GM19455 (cell line): Measurements from ENCODE around the gene WDR33.

Experiments
- ATAC-seq: cut with Tn5 transposase; IDR thresholded peaks from one replicate; pipeline ENCODE4 v1.9.1; 2021; ENCODE audit not compliant: unreplicated experiment

WDR33 gene

GRCh38 chr2:127658641-127659407 lies 152.1 kb downstream of the WDR33 start:
- ATAC-seq: no peak

- no peak for ATAC-seq
Observed at GRCh38 chr2:127658146-127658545, 152.8 kb downstream of the WDR33 start.

DNA sequence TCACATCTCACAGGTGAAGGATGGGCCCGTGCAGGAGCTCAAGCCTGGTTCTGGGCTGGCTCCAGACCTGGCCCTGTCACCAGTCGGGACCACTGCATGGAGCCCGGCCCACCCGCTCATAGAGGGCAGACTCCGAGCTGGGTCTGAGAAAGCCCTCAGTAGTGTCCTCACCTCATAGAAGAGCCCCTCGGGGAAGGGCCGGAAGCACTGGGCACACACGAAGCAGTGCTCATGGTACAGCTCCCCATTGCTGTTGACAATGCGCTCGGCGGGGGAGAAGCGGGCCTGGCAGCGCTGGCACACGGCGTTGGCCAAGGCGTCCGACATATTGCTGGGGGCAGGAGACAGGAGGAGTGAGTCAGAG lies 153.8 kb downstream of the WDR33 start:
- ATAC-seq: no peak

GRCh38 chr2:127656569-127657231 lies 154.3 kb downstream of the WDR33 start:
- no peak for ATAC-seq

DNA sequence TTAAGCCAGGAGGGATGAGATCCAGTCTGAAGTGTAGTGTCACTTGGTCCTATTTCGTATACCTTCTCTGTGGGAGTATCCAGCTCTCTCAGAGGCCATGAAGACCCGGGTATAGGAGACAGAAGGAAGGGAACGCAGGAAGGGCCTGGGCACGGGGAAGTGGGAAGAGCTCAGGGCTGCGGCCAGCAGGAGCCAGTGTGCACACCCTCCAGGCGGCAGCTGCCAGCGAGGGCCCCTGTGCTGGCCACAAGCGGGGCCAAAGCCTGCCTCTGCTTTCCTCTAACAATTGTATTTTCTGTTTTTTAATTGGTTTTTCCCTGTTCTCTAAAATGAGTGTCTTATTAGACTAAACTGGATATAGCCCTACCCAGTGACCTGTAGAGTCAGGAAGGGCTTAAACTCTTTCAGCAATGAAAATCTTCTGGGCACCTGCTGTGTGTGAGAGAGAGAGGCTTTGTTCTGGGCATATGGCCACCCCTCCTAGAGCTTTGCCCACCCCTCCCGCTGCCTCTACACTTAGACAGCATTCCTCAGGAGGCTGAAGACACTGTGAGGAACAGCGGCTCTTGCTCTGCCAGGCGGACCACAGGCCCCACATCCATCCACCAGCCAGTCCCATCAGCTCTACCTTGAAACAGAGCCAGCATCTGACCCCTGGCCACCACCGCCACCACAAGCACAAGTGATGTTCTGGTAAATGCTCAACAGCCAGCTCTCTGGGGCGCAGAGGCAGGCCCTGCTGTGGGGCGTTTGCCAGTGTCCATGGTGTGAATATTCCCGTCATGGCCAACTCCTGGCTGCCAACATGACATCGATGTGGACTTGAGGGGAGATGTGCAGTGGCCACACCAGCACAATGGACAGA lies 155.5 kb downstream of the WDR33 start:
- no peak for ATAC-seq

DNA sequence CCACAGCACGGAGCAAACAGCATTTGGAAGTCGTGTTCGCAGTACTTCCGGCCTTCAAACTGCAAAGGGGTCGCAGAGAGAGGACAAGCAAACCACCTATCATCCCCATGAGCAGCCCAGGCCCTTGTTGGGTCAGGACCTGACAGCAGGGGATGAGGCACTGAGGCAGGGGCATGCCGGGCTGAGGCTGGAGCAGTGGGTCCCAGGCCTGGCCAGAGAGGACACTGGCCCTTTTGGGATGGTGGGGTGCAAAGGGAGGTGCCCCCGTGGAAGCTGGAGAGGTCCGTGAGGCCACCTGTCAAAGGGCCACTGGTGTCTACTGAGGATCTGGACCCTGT lies 156.2 kb downstream of the WDR33 start:
- ATAC-seq: no peak

DNA sequence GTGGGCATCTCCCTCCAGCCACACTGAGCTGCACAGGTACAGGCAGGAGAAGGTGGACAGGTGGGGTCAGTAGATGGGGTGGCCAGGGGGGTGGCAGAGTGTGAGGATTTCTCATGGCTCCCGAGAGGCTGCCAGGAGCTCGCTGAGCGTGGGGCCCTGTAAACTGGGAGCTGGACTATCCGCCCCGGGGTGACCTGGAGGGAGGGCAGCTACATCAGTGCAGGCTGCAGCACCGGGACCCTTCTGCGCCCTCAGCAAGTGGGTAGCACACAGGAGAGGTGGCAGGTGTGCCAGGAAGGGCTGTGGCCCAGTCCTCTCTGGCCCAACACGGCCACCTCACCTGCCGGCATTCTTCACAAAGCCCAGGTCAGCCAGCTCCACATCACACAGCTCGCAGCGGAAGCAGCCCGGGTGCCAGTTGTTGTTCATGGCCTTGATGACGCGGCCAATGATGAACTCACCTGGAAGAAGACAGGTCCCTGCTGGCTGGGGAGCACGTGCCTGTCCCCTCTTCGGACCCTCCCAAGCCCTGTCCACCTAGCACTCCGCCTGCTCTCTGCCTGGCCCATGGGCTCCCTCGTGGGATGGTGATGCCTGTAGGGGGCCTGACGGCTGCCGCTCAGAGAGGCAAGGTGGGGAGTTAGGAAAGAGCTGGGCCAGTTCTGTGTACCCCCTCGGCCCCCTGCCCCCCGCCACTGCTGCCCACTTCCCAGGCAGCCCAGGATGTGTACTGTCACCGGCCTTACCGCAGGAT lies 156.7 kb downstream of the WDR33 start:
- ATAC-seq: no peak

GRCh38 chr2:127653421-127654083 lies 157.4 kb downstream of the WDR33 start:
- ATAC-seq: no peak

DNA sequence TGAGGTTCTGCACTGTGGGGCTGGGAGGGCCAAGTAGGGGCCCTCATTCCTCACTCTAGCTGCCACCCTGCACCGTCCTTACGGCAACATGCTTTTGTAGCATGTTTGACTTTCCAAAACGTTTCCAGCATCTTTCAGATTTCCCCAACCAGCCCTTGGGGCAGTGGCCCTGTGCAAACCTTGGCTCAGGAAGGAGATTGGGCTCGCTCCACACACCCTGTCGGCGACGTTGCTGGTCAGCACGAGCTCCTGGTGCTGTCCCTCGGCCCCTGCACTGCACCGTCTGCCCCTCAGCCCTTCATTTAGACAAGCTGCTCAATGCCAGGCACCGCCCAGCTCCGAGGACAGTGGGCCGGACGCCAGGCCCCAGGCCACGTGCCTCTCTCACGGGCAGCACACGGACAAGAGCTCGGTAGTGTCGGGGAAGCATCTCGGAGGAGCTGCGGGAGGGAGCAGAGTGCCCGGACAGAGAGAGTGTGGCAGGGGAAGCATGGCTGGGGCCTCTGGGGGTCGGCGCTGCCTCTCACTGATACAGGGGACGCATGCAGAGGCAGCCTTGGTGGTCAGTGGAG lies 158.1 kb downstream of the WDR33 start:
- no peak for ATAC-seq

DNA sequence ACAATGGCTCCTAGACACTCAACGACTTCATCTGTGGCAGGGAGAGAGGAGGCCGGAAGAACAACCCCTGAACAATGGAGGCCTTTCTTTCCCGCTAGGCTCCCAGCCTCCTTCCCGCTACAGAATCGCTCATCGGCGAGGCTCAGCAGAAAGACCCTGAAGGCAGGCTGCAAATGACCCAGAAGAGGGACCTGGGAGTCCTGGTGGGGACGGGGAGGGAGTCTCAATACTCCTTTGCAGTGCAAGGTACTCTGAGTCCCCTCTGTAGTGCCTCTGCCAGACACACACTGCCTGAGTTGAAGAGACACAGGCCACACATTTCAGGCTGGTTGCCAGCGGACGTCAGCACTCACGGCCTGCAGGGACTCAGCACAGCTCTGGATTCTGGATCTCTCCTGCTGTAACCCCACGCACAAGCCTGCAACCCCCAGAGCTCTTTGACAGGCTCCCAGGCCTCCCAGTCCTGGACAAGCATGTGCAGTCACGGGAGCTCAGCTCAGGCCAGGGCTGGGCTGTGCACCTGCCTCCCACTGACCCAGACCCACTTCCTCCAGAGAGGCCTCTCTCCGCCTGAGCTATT lies 158.9 kb downstream of the WDR33 start:
- ATAC-seq: no peak

DNA sequence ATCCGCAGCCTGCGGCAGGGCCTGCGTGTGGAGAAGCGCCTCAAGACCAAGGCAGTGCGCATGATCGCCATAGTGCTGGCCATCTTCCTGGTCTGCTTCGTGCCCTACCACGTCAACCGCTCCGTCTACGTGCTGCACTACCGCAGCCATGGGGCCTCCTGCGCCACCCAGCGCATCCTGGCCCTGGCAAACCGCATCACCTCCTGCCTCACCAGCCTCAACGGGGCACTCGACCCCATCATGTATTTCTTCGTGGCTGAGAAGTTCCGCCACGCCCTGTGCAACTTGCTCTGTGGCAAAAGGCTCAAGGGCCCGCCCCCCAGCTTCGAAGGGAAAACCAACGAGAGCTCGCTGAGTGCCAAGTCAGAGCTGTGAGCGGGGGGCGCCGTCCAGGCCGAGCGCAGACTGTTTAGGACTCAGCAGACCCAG lies 159.6 kb downstream of the WDR33 start:
- ATAC-seq: no peak
